Measurements from ENCODE around the gene PICK1. TPM values are rescaled to one million over a fixed set of nuclear protein-coding genes. Genes with fewer than 3 reads are reported as not detected.

Gene PICK1
- total and polyA plus RNA-seq, 2 donors (not counting 3 experiments of a cell fraction or from before 2014, with no cell fraction given) = 18.0 to 20.8 TPM

DNA sequence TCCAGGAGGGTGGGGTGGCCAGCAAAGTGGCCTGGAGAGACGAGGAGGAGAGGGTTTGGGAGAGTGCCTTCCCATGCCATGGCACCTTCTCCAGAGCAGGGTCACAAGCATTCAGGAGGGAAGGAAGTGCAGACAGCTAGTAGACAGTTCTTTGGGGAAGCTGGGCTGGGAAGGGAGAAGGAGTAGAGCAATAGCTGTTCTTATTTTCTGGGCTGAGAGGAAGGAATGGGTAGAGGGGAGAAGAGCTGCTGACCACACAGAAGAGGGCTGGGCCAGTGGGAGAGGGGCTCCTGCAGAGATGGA, 14.8 kb upstream of the PICK1 start:
- no TSS peak for BruUV-seq (replicated peaks)
- Histone ChIP-seq H2AFZ (ENCODE audit: low read depth, low read length) (no peak overlapping the region), H3K27me3 (ENCODE audit: control insufficient read depth in 2 of 2, insufficient read depth in 2 of 2, low read length in 2 of 2) (no peaks in the 10 kb centered on the region), H3K9me3 (replicated peaks; ENCODE audit: control insufficient read depth, insufficient read depth, low read length) (no peaks in the 10 kb centered on the region), H3K9ac (replicated peaks; ENCODE audit: extremely low read depth, insufficient read depth, low read length) (no peak overlapping the region), H3K9me1 (replicated peaks; ENCODE audit: control insufficient read depth, extremely low read depth, insufficient read depth, low read length) (no peaks in the 10 kb centered on the region), H3K4me3 (replicated peaks in 1 of 3; ENCODE audit: insufficient read depth in 1 of 3, low read depth in 1 of 3, low read length in 3 of 3) (no peak overlapping the region), H3K4me2 (ENCODE audit: insufficient read depth, low read length) (no peak overlapping the region), H3K27ac (ENCODE audit: insufficient read depth, low read depth, low read length) (no peak overlapping the region), H3K79me2 (ENCODE audit: control insufficient read depth, insufficient read depth, low read length) (no peaks in the 10 kb centered on the region), H3K36me3 (ENCODE audit: control insufficient read depth in 2 of 2, extremely low read depth in 1 of 2, insufficient read depth in 2 of 2, low read length in 2 of 2) (no peaks in the 10 kb centered on the region), H4K20me1 (replicated peaks; ENCODE audit: control insufficient read depth, extremely low read depth, insufficient read depth, low read length) (no peaks in the 10 kb centered on the region), H3K4me1 (ENCODE audit: control insufficient read depth, extremely low read depth, insufficient read depth, low read length) (no peaks in the 10 kb centered on the region)
- FAIRE-seq (no peak), DNase-seq (ENCODE audit: low read depth, low spot score) (no peak)
- ChIA-PET POLR2A (no interaction called here), CTCF (interaction anchor here (2.2 kb wide), 1 partner anchor 10 kb away, joined by 15 read pairs; no protein-coding TSS in a partner anchor)
- dilution Hi-C loops (cut with MboI; ENCODE audit: extremely low pct_ligation_motif_present, low sequenced_read_pairs) = no loop called here
- intact Hi-C loops (cut with micrococcal nuclease) = no loop called here
- TF ChIP-seq MYC (IDR thresholded peaks at IDR 0.05; ENCODE audit: low read depth, low read length) (no peak), JUN (IDR thresholded peaks at IDR 0.05; ENCODE audit: borderline replicate concordance, insufficient read depth, insufficient read length, low read depth) (no peak), GATA2 (IDR thresholded peaks at IDR 0.05; ENCODE audit: insufficient read depth, insufficient read length, low read depth, low read length) (no peak), POLR2AphosphoS5 (IDR thresholded peaks at IDR 0.05; ENCODE audit: insufficient read depth, low read depth, low read length) (no peak), FOS (IDR thresholded peaks at IDR 0.05; ENCODE audit: borderline replicate concordance, insufficient read depth, low read length) (no peak), POLR2A (IDR thresholded peaks at IDR 0.05; ENCODE audit: low read depth, low read length) (no peak), EZH2 (IDR thresholded peaks at IDR 0.05; ENCODE audit: borderline replicate concordance, low read depth, low read length, severe bottlenecking) (no peak)
- TF ChIP-seq, protein P1, sequence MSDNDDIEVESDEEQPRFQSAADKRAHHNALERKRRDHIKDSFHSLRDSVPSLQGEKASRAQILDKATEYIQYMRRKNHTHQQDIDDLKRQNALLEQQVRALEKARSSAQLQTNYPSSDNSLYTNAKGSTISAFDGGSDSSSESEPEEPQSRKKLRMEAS (IDR thresholded peaks at IDR 0.05; ENCODE audit: insufficient read depth, insufficient read length) = no peak
- TF ChIP-seq, protein P2, sequence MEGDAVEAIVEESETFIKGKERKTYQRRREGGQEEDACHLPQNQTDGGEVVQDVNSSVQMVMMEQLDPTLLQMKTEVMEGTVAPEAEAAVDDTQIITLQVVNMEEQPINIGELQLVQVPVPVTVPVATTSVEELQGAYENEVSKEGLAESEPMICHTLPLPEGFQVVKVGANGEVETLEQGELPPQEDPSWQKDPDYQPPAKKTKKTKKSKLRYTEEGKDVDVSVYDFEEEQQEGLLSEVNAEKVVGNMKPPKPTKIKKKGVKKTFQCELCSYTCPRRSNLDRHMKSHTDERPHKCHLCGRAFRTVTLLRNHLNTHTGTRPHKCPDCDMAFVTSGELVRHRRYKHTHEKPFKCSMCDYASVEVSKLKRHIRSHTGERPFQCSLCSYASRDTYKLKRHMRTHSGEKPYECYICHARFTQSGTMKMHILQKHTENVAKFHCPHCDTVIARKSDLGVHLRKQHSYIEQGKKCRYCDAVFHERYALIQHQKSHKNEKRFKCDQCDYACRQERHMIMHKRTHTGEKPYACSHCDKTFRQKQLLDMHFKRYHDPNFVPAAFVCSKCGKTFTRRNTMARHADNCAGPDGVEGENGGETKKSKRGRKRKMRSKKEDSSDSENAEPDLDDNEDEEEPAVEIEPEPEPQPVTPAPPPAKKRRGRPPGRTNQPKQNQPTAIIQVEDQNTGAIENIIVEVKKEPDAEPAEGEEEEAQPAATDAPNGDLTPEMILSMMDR (IDR thresholded peaks at IDR 0.05; ENCODE audit: extremely low read depth in 1 of 2, insufficient read depth in 1 of 2, low read depth in 1 of 2, low read length in 2 of 2) = no peak
